DOHH2 (cell line): ENCODE results near the gene EXOSC3.

Experiments
- EZH2phosphoT487 ChIP-seq: fragments of 200-600 bp; sonication (generic); IDR thresholded peaks from 2 replicates; pipeline ENCODE4 v1.6.1; 2017; ENCODE audit warnings: borderline replicate concordance, mild to moderate bottlenecking, antibody characterized with exemption, low read length, moderate library complexity, mixed read lengths
- TF ChIP-seq, protein P1 (sequence below): fragments of 200-600 bp; sonication (generic); IDR thresholded peaks from one replicate; pipeline ENCODE4 v1.5.1; 2014; ENCODE audit warnings: antibody characterized with exemption, mild to moderate bottlenecking, low read depth, low read length; ENCODE audit not compliant: poor library complexity, severe bottlenecking

DNA sequence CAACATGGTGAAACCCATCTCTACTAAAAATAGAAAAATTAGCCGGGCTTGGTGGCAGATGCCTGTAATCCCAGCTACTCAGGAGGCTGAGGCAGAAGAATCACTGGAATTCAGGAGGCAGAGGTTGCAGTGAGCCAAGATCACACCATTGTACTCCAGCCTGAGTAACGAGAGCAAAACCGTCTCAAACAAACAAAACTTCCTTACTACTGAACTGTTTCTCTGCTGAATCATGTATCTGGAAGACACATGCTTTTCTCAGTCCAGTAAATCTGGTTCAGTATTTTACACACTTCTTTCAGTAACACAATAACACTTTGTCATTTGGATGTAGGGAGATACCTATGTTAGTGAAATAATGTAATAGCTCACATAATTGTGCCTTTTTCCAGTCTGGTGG, 23.4 kb downstream of the EXOSC3 start:
- TF ChIP-seq, protein P1, sequence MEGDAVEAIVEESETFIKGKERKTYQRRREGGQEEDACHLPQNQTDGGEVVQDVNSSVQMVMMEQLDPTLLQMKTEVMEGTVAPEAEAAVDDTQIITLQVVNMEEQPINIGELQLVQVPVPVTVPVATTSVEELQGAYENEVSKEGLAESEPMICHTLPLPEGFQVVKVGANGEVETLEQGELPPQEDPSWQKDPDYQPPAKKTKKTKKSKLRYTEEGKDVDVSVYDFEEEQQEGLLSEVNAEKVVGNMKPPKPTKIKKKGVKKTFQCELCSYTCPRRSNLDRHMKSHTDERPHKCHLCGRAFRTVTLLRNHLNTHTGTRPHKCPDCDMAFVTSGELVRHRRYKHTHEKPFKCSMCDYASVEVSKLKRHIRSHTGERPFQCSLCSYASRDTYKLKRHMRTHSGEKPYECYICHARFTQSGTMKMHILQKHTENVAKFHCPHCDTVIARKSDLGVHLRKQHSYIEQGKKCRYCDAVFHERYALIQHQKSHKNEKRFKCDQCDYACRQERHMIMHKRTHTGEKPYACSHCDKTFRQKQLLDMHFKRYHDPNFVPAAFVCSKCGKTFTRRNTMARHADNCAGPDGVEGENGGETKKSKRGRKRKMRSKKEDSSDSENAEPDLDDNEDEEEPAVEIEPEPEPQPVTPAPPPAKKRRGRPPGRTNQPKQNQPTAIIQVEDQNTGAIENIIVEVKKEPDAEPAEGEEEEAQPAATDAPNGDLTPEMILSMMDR: no peak
- TF ChIP-seq EZH2phosphoT487: no peak
